HepG2 (cell line): ENCODE data around the gene DDRGK1. TPM values are rescaled to one million over a fixed set of nuclear protein-coding genes. Genes with fewer than 3 reads are reported as not detected.

Experiments used
- FOXP1 ChIP-seq, 2 experiments: fragments of 450-650 bp in 1 of 2; IDR thresholded peaks; 2 replicates each; pipeline ENCODE4 v1.6.1; 2017 to 2018; ENCODE audit warnings: antibody characterized with exemption in 1 of 2
- GFI1 ChIP-seq: sonication (generic); formaldehyde crosslinking; IDR thresholded peaks from 2 replicates; pipeline ENCODE4 v1.5.0; 2020; ENCODE audit warnings: missing genetic modification reagents, mild to moderate bottlenecking, borderline replicate concordance
- HOXA5 ChIP-seq: sonication (generic); formaldehyde crosslinking; IDR thresholded peaks from 2 replicates; pipeline ENCODE4 v1.4.0; 2020; ENCODE audit warnings: missing genetic modification reagents
- JUN ChIP-seq: sonication (generic); formaldehyde crosslinking; IDR thresholded peaks from 2 replicates; pipeline ENCODE4 v1.4.0; 2020; ENCODE audit warnings: mild to moderate bottlenecking, missing genetic modification reagents
- KLF15 ChIP-seq: sonication (generic); formaldehyde crosslinking; IDR thresholded peaks from 2 replicates; pipeline ENCODE4 v1.8.1; 2023; ENCODE audit warnings: borderline replicate concordance, mild to moderate bottlenecking, inconsistent platforms, missing genetic modification reagents, mixed read lengths
- KLF9 ChIP-seq: IDR thresholded peaks from 2 replicates; pipeline ENCODE4 v1.6.1; 2016; ENCODE audit warnings: low read depth
- KMT2B ChIP-seq: IDR thresholded peaks from 2 replicates; pipeline ENCODE4 v1.6.1; 2016; ENCODE audit warnings: missing genetic modification reagents, missing compliant biosample characterization
- MEIS1 ChIP-seq: sonication (generic); formaldehyde crosslinking; IDR thresholded peaks from 2 replicates; pipeline ENCODE4 v1.9.0; 2021; ENCODE audit warnings: mild to moderate bottlenecking, missing genetic modification reagents, moderate library complexity, borderline replicate concordance
- NR2F1 ChIP-seq, 2 experiments: fragments of 450-650 bp in 1 of 2; formaldehyde crosslinking in 1 of 2; IDR thresholded peaks; 2 replicates each; pipeline versions ENCODE4 v1.5.0 to v1.6.1; 2016 to 2020; ENCODE audit warnings: mild to moderate bottlenecking in 1 of 2, missing compliant biosample characterization in 1 of 2, missing genetic modification reagents in 1 of 2, moderate library complexity in 1 of 2
- NRL ChIP-seq: sonication (generic); formaldehyde crosslinking; IDR thresholded peaks from 2 replicates; pipeline ENCODE4 v1.5.0; 2020; ENCODE audit warnings: missing genetic modification reagents, mild to moderate bottlenecking, moderate library complexity, borderline replicate concordance
- POLR2AphosphoS5 ChIP-seq: IDR thresholded peaks from 2 replicates; pipeline ENCODE4 v1.6.1; 2012; ENCODE audit warnings: low read depth, low read length
- POLR2G ChIP-seq: fragments of 200-400 bp; formaldehyde crosslinking; IDR thresholded peaks from 2 replicates; pipeline ENCODE4 v1.6.1; 2018; ENCODE audit warnings: mild to moderate bottlenecking, low read depth, low read length, moderate library complexity
- RARA ChIP-seq: IDR thresholded peaks from 2 replicates; pipeline ENCODE4 v1.6.1; 2016; ENCODE audit warnings: missing genetic modification reagents, missing compliant biosample characterization
- RBM22 ChIP-seq: fragments of 200-400 bp; formaldehyde crosslinking; optimal IDR thresholded peaks from 2 replicates; pipeline ENCODE3; 2017; ENCODE audit warnings: mild to moderate bottlenecking, low read length, moderate library complexity
- SMAD3 ChIP-seq: sonication (generic); formaldehyde crosslinking; IDR thresholded peaks from 2 replicates; pipeline ENCODE4 v1.4.0; 2020; ENCODE audit warnings: missing genetic modification reagents
- SNAPC2 ChIP-seq: sonication (generic); formaldehyde crosslinking; IDR thresholded peaks from 2 replicates; pipeline ENCODE4 v1.8.1; 2022; ENCODE audit warnings: mild to moderate bottlenecking, missing genetic modification reagents
- TAF1 ChIP-seq: sonication (generic); formaldehyde crosslinking; IDR thresholded peaks from 2 replicates; pipeline ENCODE4 v1.4.0; 2020; ENCODE audit warnings: missing genetic modification reagents
- TARDBP ChIP-seq: sonication (generic); formaldehyde crosslinking; IDR thresholded peaks from 2 replicates; pipeline ENCODE4 v1.8.0; 2022; ENCODE audit warnings: mild to moderate bottlenecking, missing genetic modification reagents
- ZFP90 ChIP-seq: sonication (generic); formaldehyde crosslinking; IDR thresholded peaks from 2 replicates; pipeline ENCODE4 v1.8.0; 2022; ENCODE audit warnings: missing genetic modification reagents, mild to moderate bottlenecking, inconsistent platforms, borderline replicate concordance
- ZNF264 ChIP-seq: sonication (generic); formaldehyde crosslinking; IDR thresholded peaks from 2 replicates; pipeline ENCODE4 v1.4.0; 2020; ENCODE audit warnings: missing genetic modification reagents
- ZNF343 ChIP-seq: sonication (generic); formaldehyde crosslinking; IDR thresholded peaks from 2 replicates; pipeline ENCODE4 v1.4.0; 2020; ENCODE audit warnings: mild to moderate bottlenecking, missing genetic modification reagents
- ZNF720 ChIP-seq: sonication (generic); formaldehyde crosslinking; IDR thresholded peaks from 2 replicates; pipeline ENCODE4 v1.4.0; 2020; ENCODE audit warnings: missing genetic modification reagents
- ZNF788 ChIP-seq: sonication (generic); formaldehyde crosslinking; IDR thresholded peaks from 2 replicates; pipeline ENCODE4 v1.5.0; 2020; ENCODE audit warnings: mild to moderate bottlenecking, missing genetic modification reagents, borderline replicate concordance
- ZNF839 ChIP-seq: sonication (generic); formaldehyde crosslinking; IDR thresholded peaks from 2 replicates; pipeline ENCODE4 v1.4.0; 2020; ENCODE audit warnings: missing genetic modification reagents, mild to moderate bottlenecking, borderline replicate concordance
- polyA plus RNA-seq, 8 experiments: library from polyadenylated mRNA; depleted of rRNA in 3 of 8; stranded (reverse) in 7 of 8; unstranded in 1 of 8; fragments of >200 nt; fragmentation: Illumina TruSeq in 4 of 8; extraction: Trizol in 4 of 8; gene quantifications; 2 replicates each; pipeline versions ENCODE4 v1.2.1 to v1.2.3, GENCODE V29; 2011 to 2016; ENCODE audit warnings: low read depth in 4 of 8, missing spikeins in 1 of 8, mixed read lengths in 1 of 8; ENCODE audit not compliant: insufficient read depth in 1 of 8
- total RNA-seq, 5 experiments: library from RNA; depleted of rRNA; stranded (reverse); fragments of >200 nt; fragmentation: Illumina TruSeq; extraction: Trizol; gene quantifications; 2 replicates each; pipeline ENCODE4 v1.2.3, GENCODE V29; 2016; ENCODE audit warnings: low read depth in 1 of 5
- TF ChIP-seq, protein P1 (sequence below): sonication (generic); formaldehyde crosslinking; IDR thresholded peaks from 2 replicates; pipeline ENCODE4 v1.5.1; 2020; ENCODE audit warnings: mild to moderate bottlenecking, missing genetic modification reagents, moderate library complexity
- TF ChIP-seq, protein P2 (sequence below): sonication (generic); formaldehyde crosslinking; IDR thresholded peaks from 2 replicates; pipeline ENCODE4 v1.8.1; 2023; ENCODE audit warnings: mild to moderate bottlenecking, moderate library complexity, missing genetic modification reagents

Gene DDRGK1
- total and polyA plus RNA-seq, 2 of the 13 experiments (the other 11 are each of a cell fraction or from before 2014, with no cell fraction given): 96.7 to 149 TPM

DNA sequence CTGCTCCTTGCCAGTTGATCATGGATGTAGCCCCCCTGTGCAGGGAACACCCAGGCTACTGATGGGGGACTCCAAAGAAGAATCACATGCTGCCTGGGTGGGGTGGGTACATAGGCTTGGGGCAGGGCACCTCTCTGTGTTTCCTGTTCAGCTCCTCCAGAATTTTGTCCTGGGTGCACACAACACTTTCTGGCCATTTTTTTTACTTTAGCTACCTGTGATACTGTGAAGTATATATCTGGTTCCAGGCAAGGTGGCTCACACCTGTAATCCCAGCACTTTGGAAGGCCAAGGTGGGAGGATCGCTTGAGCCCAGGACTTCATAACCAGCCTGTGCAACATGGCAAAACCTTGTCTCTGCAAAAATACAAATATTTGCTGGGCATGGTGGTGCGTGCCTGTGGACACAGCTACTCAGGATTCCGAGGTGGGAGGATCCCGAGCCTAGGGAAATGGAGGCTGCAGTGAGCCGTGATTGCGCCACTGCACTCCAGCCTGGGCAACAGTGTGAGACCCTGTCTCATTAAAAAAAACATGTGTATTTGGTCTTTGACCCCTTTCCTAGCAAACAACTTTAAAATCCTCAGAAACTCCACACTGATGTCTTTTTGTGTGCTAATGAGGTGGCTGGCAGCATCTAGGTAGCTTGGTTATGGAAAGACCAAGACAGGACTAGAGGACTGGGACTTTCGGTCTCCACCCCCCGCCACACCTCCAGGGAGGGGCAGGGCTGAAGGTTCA is 20.4 kb upstream of the DDRGK1 start (continued):
- TF ChIP-seq FOXP1 (IDR thresholded peaks at IDR 0.05) (no peak), FOXP1 (CRISPR knock-in tag; IDR thresholded peaks at IDR 0.05) (peak; percentile 87), TAF1 (peak; percentile 23; the same call in 1 of the 2 replicates), ZNF720 (CRISPR knock-in tag) (0 out of 2 replicates have a peak, but pooled peaks have one; percentile 18), KLF9 (CRISPR knock-in tag) (peak; percentile 68), POLR2G (0 out of 2 replicates have a peak, but pooled peaks have one; percentile 6), HOXA5 (CRISPR knock-in tag) (peak; percentile 79), KLF15 (CRISPR knock-in tag) (no peak), KMT2B (peak; percentile 53), ZNF264 (CRISPR knock-in tag) (peak; percentile 74; the same call in 1 of the 2 replicates), NRL (CRISPR knock-in tag) (peak; percentile 53; the same call in 1 of the 2 replicates), JUN (CRISPR knock-in tag) (no peak), RARA (CRISPR knock-in tag) (peak; percentile 61), RBM22 (no peak), NR2F1 (CRISPR knock-in tag; IDR thresholded peaks at IDR 0.05) (peak; percentile 71 to 74; a peak in 2 of 4 replicates), GFI1 (CRISPR knock-in tag) (peak; percentile 91), ZNF343 (CRISPR knock-in tag) (no peak), ZFP90 (CRISPR knock-in tag) (peak; percentile 73; the same call in 1 of the 2 replicates), MEIS1 (CRISPR knock-in tag) (peak; percentile 69; the same call in 1 of the 2 replicates), ZNF839 (no peak), ZNF788 (CRISPR knock-in tag) (peak; percentile 91; the same call in 1 of the 2 replicates), SNAPC2 (CRISPR knock-in tag) (0 out of 2 replicates have a peak, but pooled peaks have one; percentile 21), SMAD3 (CRISPR knock-in tag) (peak; percentile 77), POLR2AphosphoS5 (peak; percentile 62), TARDBP (CRISPR knock-in tag) (peak; percentile 76)
- TF ChIP-seq, protein P1, sequence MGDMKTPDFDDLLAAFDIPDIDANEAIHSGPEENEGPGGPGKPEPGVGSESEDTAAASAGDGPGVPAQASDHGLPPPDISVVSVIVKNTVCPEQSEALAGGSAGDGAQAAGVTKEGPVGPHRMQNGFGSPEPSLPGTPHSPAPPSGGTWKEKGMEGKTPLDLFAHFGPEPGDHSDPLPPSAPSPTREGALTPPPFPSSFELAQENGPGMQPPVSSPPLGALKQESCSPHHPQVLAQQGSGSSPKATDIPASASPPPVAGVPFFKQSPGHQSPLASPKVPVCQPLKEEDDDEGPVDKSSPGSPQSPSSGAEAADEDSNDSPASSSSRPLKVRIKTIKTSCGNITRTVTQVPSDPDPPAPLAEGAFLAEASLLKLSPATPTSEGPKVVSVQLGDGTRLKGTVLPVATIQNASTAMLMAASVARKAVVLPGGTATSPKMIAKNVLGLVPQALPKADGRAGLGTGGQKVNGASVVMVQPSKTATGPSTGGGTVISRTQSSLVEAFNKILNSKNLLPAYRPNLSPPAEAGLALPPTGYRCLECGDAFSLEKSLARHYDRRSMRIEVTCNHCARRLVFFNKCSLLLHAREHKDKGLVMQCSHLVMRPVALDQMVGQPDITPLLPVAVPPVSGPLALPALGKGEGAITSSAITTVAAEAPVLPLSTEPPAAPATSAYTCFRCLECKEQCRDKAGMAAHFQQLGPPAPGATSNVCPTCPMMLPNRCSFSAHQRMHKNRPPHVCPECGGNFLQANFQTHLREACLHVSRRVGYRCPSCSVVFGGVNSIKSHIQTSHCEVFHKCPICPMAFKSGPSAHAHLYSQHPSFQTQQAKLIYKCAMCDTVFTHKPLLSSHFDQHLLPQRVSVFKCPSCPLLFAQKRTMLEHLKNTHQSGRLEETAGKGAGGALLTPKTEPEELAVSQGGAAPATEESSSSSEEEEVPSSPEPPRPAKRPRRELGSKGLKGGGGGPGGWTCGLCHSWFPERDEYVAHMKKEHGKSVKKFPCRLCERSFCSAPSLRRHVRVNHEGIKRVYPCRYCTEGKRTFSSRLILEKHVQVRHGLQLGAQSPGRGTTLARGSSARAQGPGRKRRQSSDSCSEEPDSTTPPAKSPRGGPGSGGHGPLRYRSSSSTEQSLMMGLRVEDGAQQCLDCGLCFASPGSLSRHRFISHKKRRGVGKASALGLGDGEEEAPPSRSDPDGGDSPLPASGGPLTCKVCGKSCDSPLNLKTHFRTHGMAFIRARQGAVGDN (CRISPR knock-in tag): peak; percentile 83
- TF ChIP-seq, protein P2, sequence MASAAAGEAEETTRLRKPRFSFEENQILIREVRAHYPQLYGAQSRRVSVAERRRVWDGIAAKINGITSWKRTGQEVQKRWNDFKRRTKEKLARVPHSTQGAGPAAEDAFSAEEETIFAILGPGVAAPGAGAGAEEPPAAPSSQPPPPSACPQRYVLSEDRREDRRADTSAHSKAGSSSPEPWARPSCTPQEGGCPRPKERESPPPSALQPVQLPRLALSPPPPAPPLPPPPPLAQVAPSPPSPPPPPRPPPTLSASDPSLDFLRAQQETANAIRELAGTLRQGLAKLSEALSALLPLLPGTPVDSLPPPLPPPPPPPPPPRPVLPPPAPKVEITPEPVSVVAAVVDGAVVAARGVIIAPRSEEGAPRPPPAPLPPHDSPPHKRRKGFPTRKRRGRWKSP (CRISPR knock-in tag): peak; percentile 77
